GM12878 (cell line): ENCODE measurements around the gene ARL2. TPM values are rescaled to one million over a fixed set of nuclear protein-coding genes. Genes with fewer than 3 reads are reported as not detected.

Source experiments
- ATAC-seq: fragments of 200-7000 bp; cut with Tn5 transposase; 3 replicates; pipeline ENCODE4 v1.9.1; 2020; ENCODE audit warnings: mild to moderate bottlenecking, moderate library complexity
- BruUV-seq: library from RNA; stranded (reverse); fragments of 400-500 nt; replicated peaks from 2 replicates; lab custom pipeline; 2021; lab: Mats Ljungman, UMichigan
- CTCF ChIA-PET: fragments of 300-600 bp; sonication (Branson Sonifier 250); formaldehyde crosslinking; extraction: SDS; loops from one replicate; lab custom pipeline; 2021; ENCODE audit warnings: inconsistent platforms; lab: Yijun Ruan, JAX
- POLR2A ChIA-PET: fragments of 350-600 bp; formaldehyde crosslinking; extraction: SDS; loops from one replicate; lab custom pipeline; 2021; ENCODE audit warnings: inconsistent platforms; lab: Charles Lee
- RAD21 ChIA-PET: fragments of 300-600 bp; sonication (Branson Sonifier 250); formaldehyde crosslinking; loops from one replicate; lab custom pipeline; 2023; ENCODE audit warnings: antibody characterized with exemption; ENCODE audit not compliant: unreplicated experiment; lab: Charles Lee
- SMC1A ChIA-PET: fragments of 300-600 bp; sonication (Branson Sonifier 250); formaldehyde crosslinking; loops from one replicate; lab custom pipeline; 2023; ENCODE audit not compliant: unreplicated experiment, uncharacterized antibody; lab: Charles Lee
- DNase-seq: peaks from one replicate; pipeline ENCODE4 v3.0.0-alpha.2; 2011; ENCODE audit warnings: low read depth, low spot score
- FAIRE-seq: peaks from 3 replicates; lab custom pipeline; 2011; peaks lifted over from hg19 to GRCh38; lab: Jason Lieb, UNC
- H2AFZ ChIP-seq: 2 replicates; pipeline ENCODE4 v1.6.0; 2011; ENCODE audit warnings: low read depth, low read length, control low read depth; ENCODE audit not compliant: control insufficient read depth
- H3K27ac ChIP-seq: 2 replicates; pipeline ENCODE4 v1.5.1; 2011; ENCODE audit warnings: control low read depth; ENCODE audit not compliant: control insufficient read depth, insufficient read depth
- H3K27me3 ChIP-seq, 2 experiments: replicated peaks in 1 of 2; 2 replicates each; pipeline versions ENCODE4 v1.6.0 to v1.6.1; 2011; ENCODE audit warnings: low read length in 1 of 2; ENCODE audit not compliant: control insufficient read depth in 2 of 2, insufficient read depth in 2 of 2
- H3K36me3 ChIP-seq, 2 experiments: 2 replicates each; pipeline ENCODE4 v1.5.1; 2011; ENCODE audit warnings: low read length in 1 of 2; ENCODE audit not compliant: control insufficient read depth in 2 of 2, insufficient read depth in 2 of 2
- H3K4me1 ChIP-seq: 2 replicates; pipeline ENCODE4 v1.6.1; 2011; ENCODE audit warnings: mild to moderate bottlenecking, low read length, moderate library complexity, mixed read lengths; ENCODE audit not compliant: control insufficient read depth, insufficient read depth
- H3K4me2 ChIP-seq: 2 replicates; pipeline ENCODE4 v1.6.0; 2011; ENCODE audit warnings: control low read depth; ENCODE audit not compliant: control insufficient read depth, insufficient read depth
- H3K4me3 ChIP-seq: fragments of 200-600 bp; sonication (generic); 2 replicates; pipeline ENCODE4 v1.5.1; 2016
- H3K79me2 ChIP-seq: 2 replicates; pipeline ENCODE4 v1.6.0; 2011; ENCODE audit warnings: low read length; ENCODE audit not compliant: control insufficient read depth, insufficient read depth
- H3K9ac ChIP-seq: 2 replicates; pipeline ENCODE4 v1.8.0; 2011; ENCODE audit warnings: low read length, control low read depth, mixed read lengths; ENCODE audit not compliant: control insufficient read depth, insufficient read depth
- H3K9me3 ChIP-seq: replicated peaks from 3 replicates; pipeline ENCODE4 v1.5.1; 2011; ENCODE audit warnings: mild to moderate bottlenecking, low read length; ENCODE audit not compliant: control insufficient read depth, insufficient read depth
- H4K20me1 ChIP-seq: 2 replicates; pipeline ENCODE4 v1.6.0; 2011; ENCODE audit not compliant: control insufficient read depth, insufficient read depth
- CHD1 ChIP-seq: IDR thresholded peaks from 2 replicates; pipeline ENCODE4 v1.6.1; 2012; ENCODE audit warnings: low read depth, low read length, improper control_type of control experiment
- EP300 ChIP-seq, 2 experiments: fragments of 150-350 bp in 1 of 2; IDR thresholded peaks; 2 replicates each; pipeline ENCODE4 v1.6.1; 2011 to 2012; ENCODE audit warnings: low read depth in 2 of 2, low read length in 2 of 2, borderline replicate concordance in 1 of 2, improper control_type of control experiment in 1 of 2, inconsistent platforms in 1 of 2; ENCODE audit not compliant: control insufficient read depth in 1 of 2
- KLF5 ChIP-seq: fragments of 450-650 bp; IDR thresholded peaks from 2 replicates; pipeline ENCODE4 v1.6.1; 2014; ENCODE audit warnings: mild to moderate bottlenecking; ENCODE audit not compliant: partially characterized antibody
- MYB ChIP-seq: fragments of 150-350 bp; IDR thresholded peaks from 2 replicates; pipeline ENCODE4 v1.6.1; 2014; ENCODE audit warnings: mild to moderate bottlenecking, low read depth, low read length, borderline replicate concordance
- NRF1 ChIP-seq: conservative IDR thresholded peaks from 2 replicates; pipeline ENCODE4 v1.6.1; 2011; ENCODE audit warnings: mild to moderate bottlenecking, low read depth, low read length, improper control_type of control experiment
- PKNOX1 ChIP-seq: fragments of 450-650 bp; IDR thresholded peaks from 2 replicates; pipeline ENCODE4 v1.6.1; 2016; ENCODE audit warnings: mild to moderate bottlenecking
- POLR2A ChIP-seq: IDR thresholded peaks from 2 replicates; pipeline ENCODE4 v1.6.1; 2011; ENCODE audit warnings: low read depth, mild to moderate bottlenecking, low read length
- RUNX3 ChIP-seq: IDR thresholded peaks from 2 replicates; pipeline ENCODE4 v1.6.1; 2012; ENCODE audit warnings: low read length, inconsistent platforms
- SIN3A ChIP-seq: IDR thresholded peaks from 2 replicates; pipeline ENCODE4 v1.6.1; 2012; ENCODE audit warnings: low read depth, low read length, improper control_type of control experiment
- SIX5 ChIP-seq: IDR thresholded peaks from 2 replicates; pipeline ENCODE4 v1.6.1; 2011; ENCODE audit warnings: mild to moderate bottlenecking, low read depth, low read length, moderate library complexity; ENCODE audit not compliant: severe bottlenecking
- TARDBP ChIP-seq: IDR thresholded peaks from 2 replicates; pipeline ENCODE4 v1.6.1; 2016; ENCODE audit warnings: borderline replicate concordance
- ZZZ3 ChIP-seq: IDR thresholded peaks from 2 replicates; pipeline ENCODE4 v1.6.1; 2011; ENCODE audit warnings: low read depth; ENCODE audit not compliant: control insufficient read depth, insufficient read length
- WGBS: methylation state at CpG from one replicate; pipeline ENCODE4 v1.1.6; 2016; ENCODE audit warnings: low lambda C conversion rate; ENCODE audit not compliant: insufficient replicate concordance, insufficient coverage; ENCODE audit errors: missing lambda C conversion rate; 5-methylcytosine and 5-hydroxymethylcytosine counted together
- in situ Hi-C: fragments of 300-500 bp; cut with MboI; formaldehyde crosslinking; loops from 9 replicates; pipeline ENCODE4 v1.14.3; 2018; ENCODE audit warnings: mixed read lengths
- intact Hi-C: fragments of 100-400 bp; cut with micrococcal nuclease; formaldehyde crosslinking; loops from one replicate; pipeline ENCODE4 v1.14.2; 2022; ENCODE audit not compliant: unreplicated experiment
- polyA plus RNA-seq, 11 experiments: library from polyadenylated mRNA; depleted of rRNA in 4 of 11; unstranded in 6 of 11; stranded (reverse) in 5 of 11; fragments of >200 nt; fragmentation: Nextera tagmentation in 4 of 11; fragmentation: Illumina TruSeq in 1 of 11; extraction: Ambion mirVana in 4 of 11; extraction: Trizol in 1 of 11; gene quantifications; 1 replicate in 1 of 11; 2 replicates in 10 of 11; pipeline versions ENCODE4 v1.2.1 to v1.2.3, GENCODE V29; 2011 to 2016; ENCODE audit warnings: inconsistent platforms in 2 of 11, missing spikeins in 2 of 11, low read depth in 1 of 11
- total RNA-seq, 4 experiments: library from RNA; depleted of rRNA in 3 of 4; stranded (reverse); fragments of >200 nt in 3 of 4; fragmentation: Illumina TruSeq in 1 of 4; extraction: Trizol in 1 of 4; gene quantifications; 2 replicates each; pipeline versions ENCODE4 v1.2.1 to v1.2.3, GENCODE V29; 2013 to 2021
- TF ChIP-seq, protein P1 (sequence below): fragments of 450-650 bp; IDR thresholded peaks from 2 replicates; pipeline ENCODE4 v1.6.1; 2018; ENCODE audit warnings: borderline replicate concordance, mild to moderate bottlenecking; ENCODE audit not compliant: partially characterized antibody
- TF ChIP-seq, protein P2 (sequence below): fragments of 150-350 bp; IDR thresholded peaks from 2 replicates; pipeline ENCODE4 v1.6.1; 2016; ENCODE audit warnings: low read depth, low read length
- TF ChIP-seq, protein P3 (sequence below): fragments of 450-650 bp; IDR thresholded peaks from 2 replicates; pipeline ENCODE4 v1.6.1; 2016; ENCODE audit warnings: mild to moderate bottlenecking

Gene ARL2
- total and polyA plus RNA-seq, 10 of the 15 experiments (the other 5 are each of a cell fraction or from before 2014, with no cell fraction given): 4.1 to 138 (median 73.4) TPM

GRCh38 chr11:65035579-65035978 lies 21.6 kb downstream of the ARL2 start (continued):
- TF ChIP-seq PKNOX1 (no peak), RUNX3 (no peak)
- TF ChIP-seq, protein P1, sequence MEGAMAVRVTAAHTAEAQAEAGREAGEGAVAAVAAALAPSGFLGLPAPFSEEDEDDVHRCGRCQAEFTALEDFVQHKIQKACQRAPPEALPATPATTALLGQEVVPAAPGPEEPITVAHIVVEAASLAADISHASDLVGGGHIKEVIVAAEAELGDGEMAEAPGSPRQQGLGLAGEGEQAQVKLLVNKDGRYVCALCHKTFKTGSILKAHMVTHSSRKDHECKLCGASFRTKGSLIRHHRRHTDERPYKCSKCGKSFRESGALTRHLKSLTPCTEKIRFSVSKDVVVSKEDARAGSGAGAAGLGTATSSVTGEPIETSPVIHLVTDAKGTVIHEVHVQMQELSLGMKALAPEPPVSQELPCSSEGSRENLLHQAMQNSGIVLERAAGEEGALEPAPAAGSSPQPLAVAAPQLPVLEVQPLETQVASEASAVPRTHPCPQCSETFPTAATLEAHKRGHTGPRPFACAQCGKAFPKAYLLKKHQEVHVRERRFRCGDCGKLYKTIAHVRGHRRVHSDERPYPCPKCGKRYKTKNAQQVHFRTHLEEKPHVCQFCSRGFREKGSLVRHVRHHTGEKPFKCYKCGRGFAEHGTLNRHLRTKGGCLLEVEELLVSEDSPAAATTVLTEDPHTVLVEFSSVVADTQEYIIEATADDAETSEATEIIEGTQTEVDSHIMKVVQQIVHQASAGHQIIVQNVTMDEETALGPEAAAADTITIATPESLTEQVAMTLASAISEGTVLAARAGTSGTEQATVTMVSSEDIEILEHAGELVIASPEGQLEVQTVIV: no peak

- ATAC-seq: no peak
- TF ChIP-seq TARDBP (no peak), RUNX3 (no peak), CHD1 (no peak), MYB (no peak), NRF1 (no peak), SIX5 (no peak), ZZZ3 (no peak), KLF5 (no peak), POLR2A (no peak), SIN3A (no peak), EP300 (IDR thresholded peaks at IDR 0.05; ENCODE audit: borderline replicate concordance in 1 of 2, control insufficient read depth in 1 of 2, low read depth in 2 of 2, low read length in 2 of 2) (no peak)
- TF ChIP-seq, protein P2, sequence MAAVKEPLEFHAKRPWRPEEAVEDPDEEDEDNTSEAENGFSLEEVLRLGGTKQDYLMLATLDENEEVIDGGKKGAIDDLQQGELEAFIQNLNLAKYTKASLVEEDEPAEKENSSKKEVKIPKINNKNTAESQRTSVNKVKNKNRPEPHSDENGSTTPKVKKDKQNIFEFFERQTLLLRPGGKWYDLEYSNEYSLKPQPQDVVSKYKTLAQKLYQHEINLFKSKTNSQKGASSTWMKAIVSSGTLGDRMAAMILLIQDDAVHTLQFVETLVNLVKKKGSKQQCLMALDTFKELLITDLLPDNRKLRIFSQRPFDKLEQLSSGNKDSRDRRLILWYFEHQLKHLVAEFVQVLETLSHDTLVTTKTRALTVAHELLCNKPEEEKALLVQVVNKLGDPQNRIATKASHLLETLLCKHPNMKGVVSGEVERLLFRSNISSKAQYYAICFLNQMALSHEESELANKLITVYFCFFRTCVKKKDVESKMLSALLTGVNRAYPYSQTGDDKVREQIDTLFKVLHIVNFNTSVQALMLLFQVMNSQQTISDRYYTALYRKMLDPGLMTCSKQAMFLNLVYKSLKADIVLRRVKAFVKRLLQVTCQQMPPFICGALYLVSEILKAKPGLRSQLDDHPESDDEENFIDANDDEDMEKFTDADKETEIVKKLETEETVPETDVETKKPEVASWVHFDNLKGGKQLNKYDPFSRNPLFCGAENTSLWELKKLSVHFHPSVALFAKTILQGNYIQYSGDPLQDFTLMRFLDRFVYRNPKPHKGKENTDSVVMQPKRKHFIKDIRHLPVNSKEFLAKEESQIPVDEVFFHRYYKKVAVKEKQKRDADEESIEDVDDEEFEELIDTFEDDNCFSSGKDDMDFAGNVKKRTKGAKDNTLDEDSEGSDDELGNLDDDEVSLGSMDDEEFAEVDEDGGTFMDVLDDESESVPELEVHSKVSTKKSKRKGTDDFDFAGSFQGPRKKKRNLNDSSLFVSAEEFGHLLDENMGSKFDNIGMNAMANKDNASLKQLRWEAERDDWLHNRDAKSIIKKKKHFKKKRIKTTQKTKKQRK: no peak
- TF ChIP-seq, protein P3, sequence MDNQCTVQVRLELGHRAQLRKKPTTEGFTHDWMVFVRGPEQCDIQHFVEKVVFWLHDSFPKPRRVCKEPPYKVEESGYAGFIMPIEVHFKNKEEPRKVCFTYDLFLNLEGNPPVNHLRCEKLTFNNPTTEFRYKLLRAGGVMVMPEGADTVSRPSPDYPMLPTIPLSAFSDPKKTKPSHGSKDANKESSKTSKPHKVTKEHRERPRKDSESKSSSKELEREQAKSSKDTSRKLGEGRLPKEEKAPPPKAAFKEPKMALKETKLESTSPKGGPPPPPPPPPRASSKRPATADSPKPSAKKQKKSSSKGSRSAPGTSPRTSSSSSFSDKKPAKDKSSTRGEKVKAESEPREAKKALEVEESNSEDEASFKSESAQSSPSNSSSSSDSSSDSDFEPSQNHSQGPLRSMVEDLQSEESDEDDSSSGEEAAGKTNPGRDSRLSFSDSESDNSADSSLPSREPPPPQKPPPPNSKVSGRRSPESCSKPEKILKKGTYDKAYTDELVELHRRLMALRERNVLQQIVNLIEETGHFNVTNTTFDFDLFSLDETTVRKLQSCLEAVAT: no peak
These were observed 23.0 kb downstream of the ARL2 start for GRCh38 chr11:65036931-65037330.

More at GRCh38 chr11:65036931-65037330, 23.0 kb downstream of the ARL2 start:
- 97% methylated on average over 6 of the region's 6 CpGs for WGBS
- Histone ChIP-seq H3K4me2 (no peak overlapping the region), H3K4me1 (peaks cover 14% of the 10 kb centered on the region), H3K27ac (no peak overlapping the region), H3K9ac (no peak overlapping the region), H3K4me3 (no peak overlapping the region), H3K36me3 (peaks cover 0 to 3% of the 10 kb centered on the region in 2 experiments; a peak in 1 of 4 replicates), H3K79me2 (peaks cover 5% of the 10 kb centered on the region), H3K9me3 (no peaks in the 10 kb centered on the region), H4K20me1 (no peaks in the 10 kb centered on the region), H3K27me3 (no peaks in the 10 kb centered on the region), H2AFZ (no peak overlapping the region)
- ChIA-PET RAD21 (no interaction called here), SMC1A (interaction anchor here (2.2 kb wide), 1 partner anchor 8 kb away, joined by 5 read pairs; no protein-coding TSS in a partner anchor), CTCF (interaction anchor here (1.7 kb wide), 2 partner anchors 73 to 145 kb away, joined by 3 to 4 read pairs; partner anchors contain the start of gene CAPN1), POLR2A (no interaction called here)
- no peak for FAIRE-seq
- no peak for DNase-seq
- in situ Hi-C loops: no loop called here
- intact Hi-C loops: no loop called here
- no TSS peak for BruUV-seq
